HG02763 (cell line): ENCODE results near the gene FARS2.
"Not testable (repeated sequence)": the region's sequence is repeated elsewhere in the genome, so short reads cannot be mapped to it uniquely, and the experiment has no call there.

Experiments
- ATAC-seq: cut with Tn5 transposase; IDR thresholded peaks from one replicate; pipeline ENCODE4 v1.9.1; 2021; ENCODE audit warnings: mild to moderate bottlenecking, moderate library complexity; ENCODE audit not compliant: unreplicated experiment

Gene FARS2

DNA sequence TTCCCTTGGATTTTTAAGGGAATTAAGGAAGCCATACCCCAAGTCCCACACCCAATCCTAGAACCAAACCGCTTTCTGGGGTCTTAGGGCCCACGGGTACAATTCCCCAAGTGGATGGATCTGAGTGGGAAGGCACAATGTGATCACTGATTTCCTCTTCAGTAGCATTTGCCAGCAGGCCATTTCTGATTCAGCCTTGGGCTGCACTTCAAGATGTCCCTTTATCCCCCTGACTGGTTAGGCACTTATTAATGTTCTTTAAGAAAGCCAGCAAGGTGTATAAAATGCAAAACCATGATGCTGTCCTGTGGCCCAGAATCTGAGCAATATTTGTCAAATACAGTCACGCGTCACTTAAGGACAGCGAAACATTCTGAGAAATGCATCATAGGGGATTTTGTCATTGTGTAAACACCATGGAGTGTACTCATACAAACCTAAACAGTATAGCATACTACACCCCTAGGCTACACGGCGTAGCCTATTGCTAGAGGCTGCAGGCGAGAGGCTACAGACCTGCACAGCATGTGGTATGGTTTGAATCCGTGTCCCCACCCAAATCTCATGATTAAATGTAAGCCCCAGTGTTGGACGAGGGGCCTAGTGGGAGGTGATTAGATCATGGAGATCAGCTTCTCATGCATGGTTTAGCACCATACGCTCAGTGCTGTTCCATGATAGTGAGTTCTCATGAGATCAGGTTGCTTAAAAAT is 511.3 kb downstream of the FARS2 start:
- ATAC-seq, result no peak

- no peak for ATAC-seq
Observed at GRCh38 chr6:5776104-5776503, 514.8 kb downstream of the FARS2 start.

DNA sequence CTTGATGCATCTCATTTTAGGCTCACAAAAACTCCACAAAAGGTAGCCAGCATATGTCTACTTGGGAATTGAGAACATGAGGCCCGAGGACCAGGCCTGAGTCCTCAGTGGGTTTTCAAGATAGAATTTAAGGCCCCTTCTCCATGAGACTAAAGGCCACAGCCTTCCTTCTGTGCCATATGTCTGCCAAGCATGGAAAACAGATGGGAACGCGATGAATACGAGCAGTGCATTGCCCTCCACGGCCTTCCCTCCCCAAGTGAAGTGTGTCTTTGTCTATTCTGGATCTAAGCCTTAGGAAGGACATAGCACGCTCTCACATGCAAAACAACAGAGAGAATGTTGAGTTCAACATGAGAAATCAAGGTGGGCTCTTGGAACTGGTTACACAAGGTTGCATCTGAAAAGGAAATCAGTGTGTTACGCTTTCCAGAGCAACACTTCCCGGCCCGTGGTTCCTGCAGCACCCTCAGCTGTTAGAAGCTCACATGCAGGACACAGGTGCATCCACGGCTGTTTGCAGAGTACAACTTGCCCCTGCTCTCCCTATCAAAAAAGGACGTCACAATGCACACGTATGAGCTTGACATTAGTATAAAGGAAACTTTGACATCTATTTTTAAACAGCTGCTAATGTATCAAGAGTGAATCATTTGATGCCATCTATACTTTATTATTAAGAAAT is 515.5 kb downstream of the FARS2 start:
- ATAC-seq, result no peak

DNA sequence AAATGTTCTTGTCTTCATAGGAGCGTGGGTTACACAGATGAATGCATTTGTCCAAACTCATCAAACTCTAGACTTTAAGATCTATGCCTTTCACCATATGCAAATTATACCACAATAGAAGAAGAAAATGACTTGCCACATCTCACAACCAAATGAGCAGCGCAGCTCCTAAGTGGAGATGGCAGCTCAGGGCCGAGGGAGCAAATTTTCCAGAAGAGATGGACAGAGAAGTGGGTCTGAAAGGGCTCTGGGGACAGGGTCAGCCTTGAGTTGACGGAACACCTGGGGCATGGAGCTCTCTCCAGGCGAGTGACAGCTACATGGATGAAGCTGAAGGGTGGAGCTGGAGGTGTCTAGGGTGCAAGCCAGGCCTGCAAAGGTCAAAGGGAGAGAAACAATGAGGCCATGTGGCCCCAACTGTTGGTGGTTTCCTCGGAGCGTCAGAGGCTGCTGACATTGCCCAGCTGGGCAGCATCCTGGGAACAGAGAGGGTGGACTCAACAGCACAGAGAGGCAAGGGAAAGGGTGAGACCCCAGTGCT is 517.1 kb downstream of the FARS2 start:
- ATAC-seq, result peak; percentile 80

DNA sequence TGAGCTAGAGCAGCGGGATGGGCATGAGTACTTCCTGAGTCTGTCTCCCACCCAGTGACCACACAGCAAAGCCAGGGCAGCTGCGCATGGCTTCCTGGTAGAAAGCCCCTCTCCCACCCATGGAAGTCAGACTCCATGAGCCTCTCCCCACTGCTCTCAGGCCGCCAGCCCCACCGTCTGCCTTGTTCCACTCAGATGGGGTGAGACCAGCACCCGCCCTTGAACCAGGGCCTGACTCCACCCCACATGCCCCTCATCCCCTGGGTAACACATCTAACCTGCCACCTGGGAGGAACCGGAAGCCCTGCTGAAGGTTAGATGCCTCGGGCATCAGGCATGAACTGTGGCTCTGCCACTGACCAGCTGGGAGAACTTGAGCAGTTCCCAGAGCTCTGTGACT is 517.6 kb downstream of the FARS2 start:
- ATAC-seq, result no peak

DNA sequence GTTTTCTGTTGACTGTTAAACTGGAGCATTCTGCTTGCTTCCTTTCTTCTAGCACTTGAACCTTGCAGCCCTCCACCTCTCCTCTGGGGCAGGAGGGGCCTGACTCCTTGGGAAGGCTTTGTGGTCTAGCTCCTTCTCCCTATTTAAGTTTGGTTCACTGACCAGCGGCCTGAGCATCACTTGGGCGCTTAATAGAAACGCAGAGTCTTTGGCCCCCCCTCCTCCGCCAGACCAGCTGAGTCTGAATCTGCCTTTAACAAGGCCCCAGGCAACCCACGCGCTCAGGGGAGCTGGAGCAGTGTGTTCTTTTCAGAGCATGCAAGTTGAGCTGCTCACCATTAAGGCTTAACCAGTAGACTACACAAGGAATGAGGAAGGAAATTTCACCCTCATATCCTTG is 519.7 kb downstream of the FARS2 start:
- no peak for ATAC-seq

DNA sequence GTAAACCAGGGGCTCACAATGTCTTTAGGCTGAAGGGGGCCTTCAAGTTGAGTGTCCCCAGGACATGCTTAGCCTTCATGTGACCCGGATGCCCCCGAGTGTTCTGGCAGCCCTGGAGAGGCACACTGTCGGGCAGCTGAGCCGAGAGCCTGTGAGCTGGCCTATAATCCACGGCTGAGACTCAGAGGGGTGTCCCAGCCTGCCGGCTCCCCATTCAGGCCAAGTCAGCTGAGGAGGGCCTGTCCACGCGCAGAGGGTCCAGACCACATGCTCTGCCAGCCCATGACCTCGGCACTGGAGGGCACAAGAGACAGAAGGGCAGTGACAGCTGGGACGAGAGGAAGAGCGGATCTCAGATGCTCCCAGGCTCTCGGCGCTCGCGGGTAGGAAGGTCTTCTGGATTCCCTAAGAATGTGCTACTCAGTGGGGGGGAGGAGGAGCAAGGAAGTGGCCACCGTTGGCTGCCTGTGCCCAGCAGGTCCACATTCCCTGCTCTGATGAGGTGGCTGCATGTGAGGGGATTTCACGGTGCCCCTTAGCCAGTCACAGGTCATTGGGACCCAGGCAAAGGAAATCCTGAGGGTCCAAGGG is 520.7 kb downstream of the FARS2 start:
- no peak for ATAC-seq

GRCh38 chr6:5782783-5783547 is 521.7 kb downstream of the FARS2 start:
- no peak for ATAC-seq

DNA sequence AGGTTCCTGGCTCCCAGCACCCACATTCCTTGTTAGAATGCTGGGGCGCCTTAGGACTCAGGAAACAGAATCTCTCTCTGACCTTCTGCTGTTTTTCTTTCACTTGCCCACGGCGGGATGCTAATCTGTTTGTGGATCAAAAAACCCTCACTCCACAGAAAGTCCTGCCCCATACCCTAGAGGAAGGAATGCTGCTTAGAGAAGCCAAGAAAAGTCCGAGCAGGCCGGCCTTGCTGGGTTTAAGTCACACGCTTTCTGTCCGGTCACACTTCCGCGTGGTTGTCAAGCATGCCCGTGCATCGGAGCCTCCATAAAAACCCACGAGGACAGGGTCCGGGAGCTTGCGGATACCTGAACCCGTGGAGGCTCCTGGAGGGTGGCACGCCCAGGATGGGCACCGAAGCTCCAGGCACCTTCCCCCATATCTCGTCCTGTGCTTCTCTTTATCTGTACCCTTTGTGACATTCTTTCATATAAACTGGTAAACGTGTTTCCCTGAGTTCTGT is 522.3 kb downstream of the FARS2 start:
- ATAC-seq, result no peak

GRCh38 chr6:5785249-5785648 is 523.9 kb downstream of the FARS2 start:
- no peak for ATAC-seq

DNA sequence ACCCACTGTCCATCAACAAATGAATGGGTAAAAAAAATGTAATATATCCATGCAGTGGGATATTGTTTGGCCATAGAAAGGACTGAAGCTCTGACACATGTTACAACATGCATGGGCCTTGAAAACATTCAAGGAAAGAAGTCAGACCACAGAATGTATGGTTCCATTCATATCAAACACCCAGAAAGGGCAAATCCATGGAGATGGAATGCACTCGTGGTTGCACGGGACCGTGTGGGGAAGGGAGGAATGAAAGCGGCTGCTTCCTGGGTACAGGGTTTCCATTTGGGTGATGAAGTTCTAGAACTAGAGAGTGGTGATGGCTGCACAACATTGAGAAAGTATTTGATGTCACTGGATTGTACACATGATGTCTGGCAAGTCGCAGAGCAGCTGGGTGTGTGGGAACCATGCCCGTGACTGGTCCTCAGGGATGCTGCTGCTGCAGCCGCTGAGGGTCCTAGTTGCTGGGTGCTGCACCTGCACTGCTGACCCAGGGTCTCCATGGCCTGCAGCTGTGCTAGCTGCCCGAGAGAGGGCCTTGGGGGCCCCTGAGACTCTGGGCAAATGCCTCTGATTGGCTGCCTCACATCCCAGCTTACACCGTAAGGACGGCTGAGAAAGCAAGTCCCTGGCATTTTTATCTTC is 525.1 kb downstream of the FARS2 start:
- no peak for ATAC-seq

DNA sequence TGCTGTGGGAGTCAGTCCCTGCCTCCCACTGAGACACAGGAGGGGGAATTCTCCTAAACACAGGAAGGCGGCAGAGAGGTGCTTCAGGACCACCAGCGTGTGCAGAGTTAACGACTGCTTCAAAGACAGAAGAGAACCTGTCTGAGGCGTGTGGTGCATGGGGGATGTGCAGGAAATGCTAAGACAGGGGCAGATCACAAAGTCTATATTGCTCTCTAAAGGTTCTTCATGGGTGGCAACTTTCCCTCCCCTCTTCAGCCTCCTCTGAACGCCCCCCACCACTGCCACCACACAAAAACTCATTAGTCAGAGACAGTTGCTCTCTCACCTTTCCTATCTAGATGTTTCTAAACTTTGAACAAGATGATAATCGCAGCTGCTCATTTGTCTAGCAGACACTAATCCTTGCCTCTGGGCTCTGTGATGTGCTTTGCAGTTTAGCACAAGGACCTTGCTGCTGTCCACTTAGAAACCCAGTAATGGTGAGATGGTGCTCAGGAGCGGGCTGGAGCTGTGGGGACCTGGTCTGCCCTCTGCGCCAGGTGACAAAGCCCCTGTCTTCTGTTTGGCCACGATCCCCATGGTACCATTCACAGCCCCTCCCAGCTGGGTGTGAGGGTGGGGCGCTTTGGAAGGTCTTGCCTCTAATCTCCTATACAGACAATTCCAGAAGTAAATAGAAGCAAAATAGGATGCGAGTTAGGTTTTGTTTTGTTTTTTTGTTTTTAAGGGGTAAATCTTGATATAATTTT is 525.8 kb downstream of the FARS2 start:
- no peak for ATAC-seq

GRCh38 chr6:5789426-5789825 is 528.1 kb downstream of the FARS2 start:
- not testable (repeated sequence) for ATAC-seq

DNA sequence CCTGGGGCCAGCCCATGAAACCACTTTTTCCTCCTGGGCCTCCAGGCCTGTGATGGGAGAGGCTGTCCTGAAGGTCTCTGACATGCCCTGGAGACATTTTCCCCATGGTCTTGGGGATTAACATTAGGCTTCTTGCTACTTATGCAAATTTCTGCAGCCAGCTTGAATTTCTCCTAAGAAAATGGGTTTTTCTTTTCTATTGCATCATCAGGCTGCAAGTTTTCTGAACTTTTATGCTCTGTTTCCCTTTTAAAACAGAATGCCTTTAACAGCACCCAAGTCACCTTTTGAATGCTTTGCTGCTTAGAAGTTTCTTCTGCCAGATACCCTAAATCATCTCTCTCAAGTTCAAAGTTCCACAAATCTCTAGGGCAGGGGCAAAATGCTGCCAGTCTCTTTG is 535.2 kb downstream of the FARS2 start:
- ATAC-seq, result not testable (repeated sequence)

GRCh38 chr6:5806406-5806805 is 545.1 kb downstream of the FARS2 start:
- ATAC-seq, result not testable (repeated sequence)

- no peak for ATAC-seq
Observed at GRCh38 chr6:5809450-5809849, 548.1 kb downstream of the FARS2 start.

DNA sequence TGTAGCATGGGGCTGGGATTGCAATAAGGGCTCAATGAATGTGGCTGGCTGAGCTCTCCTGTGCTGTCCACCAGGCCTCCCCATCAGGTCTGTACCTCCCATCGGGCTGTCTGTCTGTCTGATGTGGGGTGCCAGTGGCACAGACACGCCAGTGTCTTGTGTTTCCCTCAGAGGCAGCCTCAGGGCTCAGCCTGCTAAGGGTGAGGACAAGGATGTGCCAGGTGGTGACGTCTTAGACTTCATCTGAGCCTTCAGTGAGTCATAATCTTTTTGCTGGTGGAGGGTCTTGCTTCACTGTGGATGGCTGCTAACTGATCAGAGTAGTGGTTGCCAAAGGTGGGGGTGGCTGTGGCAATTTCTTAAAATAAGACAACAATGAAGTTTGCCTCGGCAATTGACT is 550.7 kb downstream of the FARS2 start:
- no peak for ATAC-seq

GRCh38 chr6:5813625-5814027 is 552.3 kb downstream of the FARS2 start:
- peak; percentile 44 for ATAC-seq

- ATAC-seq, result no peak
Observed at GRCh38 chr6:5814116-5814515, 552.8 kb downstream of the FARS2 start.

- ATAC-seq, result no peak
Observed at GRCh38 chr6:5814901-5815300, 553.6 kb downstream of the FARS2 start.
